Measurements from ENCODE around the gene SERP1. TPM values are rescaled to one million over a fixed set of nuclear protein-coding genes. Genes with fewer than 3 reads are reported as not detected.

The SERP1 gene
- total RNA-seq = 87.0 and 124 TPM in 2 replicates

DNA sequence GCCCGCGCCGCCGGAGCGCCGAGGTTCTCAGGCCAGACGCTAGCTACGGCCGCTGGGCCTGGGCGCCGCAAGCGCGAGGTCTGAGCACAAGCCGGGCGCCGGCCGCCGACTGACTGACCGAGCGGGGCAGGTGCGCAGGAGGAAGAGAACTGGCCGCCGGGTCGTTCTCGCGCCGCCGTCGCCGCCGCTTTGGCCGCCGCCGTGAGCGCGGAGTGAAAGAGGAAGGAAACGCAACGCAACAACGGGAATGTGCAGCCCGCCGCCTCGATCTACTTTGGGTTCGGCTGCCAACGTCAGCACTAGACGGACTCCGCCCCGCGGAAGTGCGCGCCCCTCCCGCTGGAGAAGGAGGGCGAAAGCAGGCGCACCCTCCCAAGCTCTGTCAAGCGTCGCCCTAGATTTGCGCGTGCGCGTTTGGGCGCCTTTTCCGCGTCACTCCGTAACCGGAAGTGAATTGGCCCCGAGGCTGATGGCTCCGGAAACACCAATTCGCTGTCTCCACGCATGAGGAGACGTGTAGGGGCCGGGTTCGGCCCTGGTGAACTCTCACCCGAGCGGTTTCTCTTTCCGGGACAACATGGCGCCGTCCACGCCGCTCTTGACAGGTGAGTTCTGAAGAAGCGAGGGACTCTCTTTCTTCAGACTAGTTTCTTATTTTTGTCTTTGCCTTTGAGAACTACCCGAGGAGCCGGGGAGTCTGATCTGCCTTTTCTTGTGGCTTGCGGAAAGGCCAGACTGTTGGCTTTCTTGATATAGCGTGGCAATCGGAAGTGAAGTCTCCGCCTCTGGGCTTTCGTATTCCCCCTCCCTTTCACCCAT, at the start of gene SERP1, which contains the start of gene EIF2A:
SERP1 (minus strand) TSS at position 271 of the 819 bp plus-strand sequence. CDS start 361 bp downstream, outside the sequence.
EIF2A (plus strand) TSS at position 562 of the 819 bp plus-strand sequence; CDS start at position 578, 16 bp downstream.

Other genes starting within 250 kb of the SERP1 start
- 2.6 and 6.5 TPM in 2 replicates for gene TSC22D2, start 138.2 kb downstream of the SERP1 start, total RNA-seq
- gene EIF2A, start 291 bp upstream of the SERP1 start, total RNA-seq = 127 and 188 TPM in 2 replicates
- 46.7 and 106 TPM in 2 replicates for gene SELENOT, start 56.8 kb upstream of the SERP1 start, total RNA-seq
- gene ERICH6, start 157.4 kb upstream of the SERP1 start, total RNA-seq = under 0.01 and 0.17 TPM in 2 replicates
- 9.9 and 10.6 TPM in 2 replicates for gene SIAH2, start 216.7 kb upstream of the SERP1 start, total RNA-seq